Hepatocyte (in vitro differentiated cells): ENCODE data around the gene SUPT4H1.

Experiments used
- CTCF ChIP-seq: fragments of 200-600 bp; sonication (generic); IDR thresholded peaks from 2 replicates; pipeline ENCODE4 v1.5.1; 2016; ENCODE audit warnings: antibody characterized with exemption, mild to moderate bottlenecking; ENCODE audit not compliant: poor library complexity
- EZH2 ChIP-seq: fragments of 200-600 bp; sonication (generic); IDR thresholded peaks from 2 replicates; pipeline ENCODE4 v1.6.1; 2016; ENCODE audit warnings: antibody characterized with exemption, mild to moderate bottlenecking, borderline replicate concordance

DNA sequence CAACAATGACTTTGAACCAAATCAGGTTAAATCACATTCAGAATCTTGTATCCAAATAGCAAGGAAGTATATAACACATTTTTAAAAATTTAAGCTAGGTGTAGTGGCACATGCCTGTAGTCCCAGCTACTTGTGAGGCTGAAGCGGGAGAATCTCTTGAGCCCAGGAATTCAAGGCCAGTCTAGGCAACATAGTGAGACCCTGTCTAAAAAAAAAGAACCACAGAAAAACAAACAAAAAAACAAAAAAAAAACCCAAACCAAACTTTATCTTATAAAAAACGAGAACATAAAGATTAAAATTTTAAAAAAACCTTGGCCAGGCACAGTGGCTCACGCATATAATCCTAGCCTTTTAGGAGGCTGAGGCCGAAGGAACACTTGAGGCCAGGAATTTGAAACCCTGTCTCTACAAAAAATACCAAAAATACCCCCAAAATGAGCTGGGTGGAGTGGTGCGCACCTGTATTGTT lies 11.6 kb downstream of the SUPT4H1 start:
- TF ChIP-seq CTCF (no peak), EZH2 (no peak)
